ENCODE data around the gene SLC22A1. TPM values are rescaled to one million over a fixed set of nuclear protein-coding genes. Genes with fewer than 3 reads are reported as not detected.
A peak's percentile ranks its signal among the peaks of the same experiment; 100 is the strongest.
"Not testable (repeated sequence)": the region's sequence is repeated elsewhere in the genome, so short reads cannot be mapped to it uniquely, and the experiment has no call there.

The SLC22A1 gene
- total RNA-seq, 2 experiments from 2014 or later = not detected

DNA sequence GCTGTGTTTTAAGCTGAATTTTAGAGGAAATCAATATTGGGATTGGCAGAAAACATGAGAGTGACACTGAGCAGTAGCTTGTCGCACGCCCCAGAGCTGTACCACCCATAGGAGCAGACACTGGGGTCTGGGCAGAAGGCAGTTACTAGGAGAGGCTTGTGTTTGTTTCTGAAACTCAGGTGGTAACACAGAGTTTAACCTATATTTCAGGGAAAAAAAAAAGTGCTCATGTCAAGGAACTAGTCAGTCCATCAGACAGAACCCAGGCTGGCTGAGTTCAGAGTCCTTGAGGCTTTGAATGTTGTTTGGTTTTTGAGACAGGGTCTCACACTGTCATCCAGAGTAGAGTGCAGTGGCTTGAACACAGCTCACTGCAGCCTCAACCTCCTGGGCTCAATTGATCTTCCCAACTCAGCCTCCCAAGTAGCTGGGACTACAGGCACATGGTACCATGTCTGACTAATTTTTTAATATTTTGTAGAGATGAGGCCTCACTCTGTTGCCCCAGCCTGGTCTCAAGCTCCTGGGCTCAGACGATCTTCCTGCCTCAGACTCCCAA lies 6.6 kb downstream of the SLC22A1 start:
- no peak overlapping the region for H3K4me3 Mint-ChIP-seq
- CTCF ChIA-PET = no interaction called here
- DNase-seq = no peak
- H3K9me3 Mint-ChIP-seq = no peaks in the 10 kb centered on the region
- intact Hi-C loops (cut with micrococcal nuclease) = no loop called here
- no peak overlapping the region for H3K27ac Mint-ChIP-seq
- H3K27me3 Mint-ChIP-seq (ENCODE audit: low read depth) = no peaks in the 10 kb centered on the region
- H3K36me3 Mint-ChIP-seq (ENCODE audit: low read depth) = no peaks in the 10 kb centered on the region
- H3K4me1 Mint-ChIP-seq (ENCODE audit: low read depth) = peaks cover 4% of the 10 kb centered on the region

DNA sequence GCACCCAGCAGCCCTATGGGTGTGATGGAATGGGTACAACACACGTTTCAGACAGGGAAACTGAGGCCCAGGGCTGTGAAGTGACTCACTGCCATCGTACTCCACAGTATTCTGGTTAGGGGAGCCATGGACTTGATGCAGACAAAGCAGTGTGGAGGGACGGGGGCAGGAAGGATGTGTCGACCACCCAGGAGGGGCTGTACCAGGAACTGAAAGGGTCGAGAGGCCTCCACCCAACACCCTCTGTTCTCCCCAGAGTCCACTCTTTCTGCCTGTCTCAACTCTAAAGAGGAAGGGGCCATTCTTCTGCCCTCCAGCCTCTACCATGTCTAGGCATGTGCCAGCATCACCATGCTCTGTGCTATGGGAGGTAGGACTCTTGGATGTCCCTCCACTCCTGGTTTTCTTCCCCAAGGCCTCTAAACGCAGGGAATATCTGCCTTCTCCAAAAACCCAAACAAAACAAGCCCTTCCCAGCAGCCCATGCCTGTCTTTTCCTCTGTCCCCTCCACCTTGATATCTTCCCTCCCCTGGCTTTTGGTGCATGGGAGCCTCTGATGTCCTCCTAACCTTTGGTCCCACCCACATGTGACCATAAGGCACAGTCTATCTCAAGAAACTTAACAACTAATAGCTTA lies 7.4 kb downstream of the SLC22A1 start:
- Mint-ChIP-seq H3K27ac (peak overlapping the region; percentile 14), H3K4me3 (no peak overlapping the region), H3K4me1 (ENCODE audit: low read depth) (peaks cover 4% of the 10 kb centered on the region), H3K36me3 (ENCODE audit: low read depth) (no peaks in the 10 kb centered on the region), H3K27me3 (ENCODE audit: low read depth) (no peaks in the 10 kb centered on the region), H3K9me3 (no peaks in the 10 kb centered on the region)
- CTCF ChIA-PET = no interaction called here
- no peak for DNase-seq
- intact Hi-C loops (cut with micrococcal nuclease) = no loop called here

- no peak overlapping the region for H3K27ac Mint-ChIP-seq
- DNase-seq = no peak
- H3K4me3 Mint-ChIP-seq = no peak overlapping the region
- no peaks in the 10 kb centered on the region for H3K27me3 Mint-ChIP-seq (ENCODE audit: low read depth)
- no peaks in the 10 kb centered on the region for H3K36me3 Mint-ChIP-seq (ENCODE audit: low read depth)
- intact Hi-C loops (cut with micrococcal nuclease) = no loop called here
- peaks cover 4% of the 10 kb centered on the region for H3K4me1 Mint-ChIP-seq (ENCODE audit: low read depth)
- H3K9me3 Mint-ChIP-seq = no peaks in the 10 kb centered on the region
- CTCF ChIA-PET = no interaction called here
These were observed 8.4 kb downstream of the SLC22A1 start for GRCh38 chr6:160129881-160130615.

GRCh38 chr6:160130729-160131484 lies 9.3 kb downstream of the SLC22A1 start:
- CTCF ChIA-PET = no interaction called here
- Mint-ChIP-seq H3K9me3 (no peaks in the 10 kb centered on the region), H3K4me3 (no peak overlapping the region), H3K27me3 (ENCODE audit: low read depth) (no peaks in the 10 kb centered on the region), H3K27ac (no peak overlapping the region), H3K4me1 (ENCODE audit: low read depth) (peaks cover 4% of the 10 kb centered on the region), H3K36me3 (ENCODE audit: low read depth) (no peaks in the 10 kb centered on the region)
- no peak for DNase-seq
- intact Hi-C loops (cut with micrococcal nuclease) = no loop called here

- no peaks in the 10 kb centered on the region for H3K36me3 Mint-ChIP-seq (ENCODE audit: low read depth)
- no peaks in the 10 kb centered on the region for H3K9me3 Mint-ChIP-seq
- CTCF ChIA-PET = no interaction called here
- no peaks in the 10 kb centered on the region for H3K27me3 Mint-ChIP-seq (ENCODE audit: low read depth)
- DNase-seq = no peak
- H3K4me1 Mint-ChIP-seq (ENCODE audit: low read depth) = peaks cover 4% of the 10 kb centered on the region
- H3K4me3 Mint-ChIP-seq = no peak overlapping the region
- no peak overlapping the region for H3K27ac Mint-ChIP-seq
- intact Hi-C loops (cut with micrococcal nuclease) = no loop called here
These were observed 10.2 kb downstream of the SLC22A1 start for GRCh38 chr6:160131636-160132296.

DNA sequence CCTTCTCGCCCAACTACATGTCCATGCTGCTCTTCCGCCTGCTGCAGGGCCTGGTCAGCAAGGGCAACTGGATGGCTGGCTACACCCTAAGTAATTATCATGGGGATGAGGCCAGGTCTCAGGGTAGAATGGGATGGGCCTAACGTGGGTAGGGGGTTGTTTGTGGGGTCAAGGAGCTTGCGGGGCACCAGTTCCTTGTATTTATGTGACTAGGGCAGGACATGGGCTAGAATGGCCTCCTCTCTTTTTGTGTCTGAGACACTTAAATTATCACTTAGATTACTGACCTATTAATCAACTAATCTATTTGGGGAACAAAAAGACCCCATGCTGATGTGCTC lies 10.7 kb downstream of the SLC22A1 start:
- CTCF ChIA-PET = no interaction called here
- H3K4me3 Mint-ChIP-seq = no peak overlapping the region

DNA sequence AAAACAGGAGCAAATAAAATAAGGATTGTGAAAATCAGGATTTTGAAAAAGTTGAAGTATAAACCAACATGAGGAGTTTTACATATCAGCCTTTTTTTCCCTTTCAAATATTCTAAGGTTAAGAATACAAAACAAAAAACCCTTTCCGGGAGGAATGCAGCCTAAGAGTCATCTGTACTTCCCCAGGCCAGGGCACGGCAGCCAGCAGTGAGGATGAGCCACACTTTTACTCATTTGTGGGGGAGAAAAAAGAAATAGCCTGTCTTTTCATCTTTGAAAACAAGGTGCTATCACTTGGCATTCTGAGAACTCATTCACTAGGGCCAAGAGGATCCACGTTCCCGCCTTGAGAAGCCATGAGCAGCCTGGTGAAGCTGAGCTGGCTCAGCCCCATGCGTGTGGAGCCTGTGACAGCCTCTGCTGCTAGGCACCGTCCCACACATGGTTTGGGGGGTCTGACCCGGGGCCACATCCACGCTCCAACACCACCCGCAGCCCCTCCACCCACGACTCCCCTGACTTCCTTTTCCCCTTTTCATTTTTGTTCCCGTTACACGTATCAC lies 11.2 kb downstream of the SLC22A1 start:
- Mint-ChIP-seq H3K27ac (no peak overlapping the region), H3K27me3 (ENCODE audit: low read depth) (no peaks in the 10 kb centered on the region), H3K9me3 (no peaks in the 10 kb centered on the region), H3K4me3 (no peak overlapping the region), H3K36me3 (ENCODE audit: low read depth) (no peaks in the 10 kb centered on the region), H3K4me1 (ENCODE audit: low read depth) (peaks cover 4% of the 10 kb centered on the region)
- CTCF ChIA-PET = interaction anchor here (0.6 kb wide), 1 partner anchor 298 kb away, joined by 3 read pairs; no protein-coding TSS in a partner anchor
- DNase-seq = no peak
- intact Hi-C loops (cut with micrococcal nuclease) = no loop called here

More for the DNA sequence above, 10.7 kb downstream of the SLC22A1 start:
- intact Hi-C loops (cut with micrococcal nuclease) = no loop called here
- no peaks in the 10 kb centered on the region for H3K9me3 Mint-ChIP-seq
- no peak overlapping the region for H3K27ac Mint-ChIP-seq
- H3K4me1 Mint-ChIP-seq (ENCODE audit: low read depth) = peaks cover 4% of the 10 kb centered on the region
- H3K36me3 Mint-ChIP-seq (ENCODE audit: low read depth) = no peaks in the 10 kb centered on the region
- no peak for DNase-seq
- no peaks in the 10 kb centered on the region for H3K27me3 Mint-ChIP-seq (ENCODE audit: low read depth)

GRCh38 chr6:160133441-160134336 lies 12.1 kb downstream of the SLC22A1 start:
- peak overlapping the region; percentile 38 for H3K27ac Mint-ChIP-seq
- intact Hi-C loops (cut with micrococcal nuclease) = no loop called here
- no peak for DNase-seq
- H3K36me3 Mint-ChIP-seq (ENCODE audit: low read depth) = no peaks in the 10 kb centered on the region
- H3K4me1 Mint-ChIP-seq (ENCODE audit: low read depth) = peaks cover 11% of the 10 kb centered on the region
- H3K4me3 Mint-ChIP-seq = no peak overlapping the region
- CTCF ChIA-PET = interaction anchor here (0.6 kb wide), 1 partner anchor 299 kb away, joined by 3 read pairs; no protein-coding TSS in a partner anchor
- H3K9me3 Mint-ChIP-seq = no peaks in the 10 kb centered on the region
- no peaks in the 10 kb centered on the region for H3K27me3 Mint-ChIP-seq (ENCODE audit: low read depth)

GRCh38 chr6:160134337-160134751 lies 12.7 kb downstream of the SLC22A1 start:
- H3K27ac Mint-ChIP-seq; H3K36me3 Mint-ChIP-seq (ENCODE audit: low read depth); H3K9me3 Mint-ChIP-seq; intact Hi-C loops (cut with micrococcal nuclease); CTCF ChIA-PET; H3K27me3 Mint-ChIP-seq (ENCODE audit: low read depth); H3K4me3 Mint-ChIP-seq: not testable (repeated sequence)
- peaks cover 15% of the 10 kb centered on the region for H3K4me1 Mint-ChIP-seq (ENCODE audit: low read depth)
- DNase-seq = peak; percentile 35

DNA sequence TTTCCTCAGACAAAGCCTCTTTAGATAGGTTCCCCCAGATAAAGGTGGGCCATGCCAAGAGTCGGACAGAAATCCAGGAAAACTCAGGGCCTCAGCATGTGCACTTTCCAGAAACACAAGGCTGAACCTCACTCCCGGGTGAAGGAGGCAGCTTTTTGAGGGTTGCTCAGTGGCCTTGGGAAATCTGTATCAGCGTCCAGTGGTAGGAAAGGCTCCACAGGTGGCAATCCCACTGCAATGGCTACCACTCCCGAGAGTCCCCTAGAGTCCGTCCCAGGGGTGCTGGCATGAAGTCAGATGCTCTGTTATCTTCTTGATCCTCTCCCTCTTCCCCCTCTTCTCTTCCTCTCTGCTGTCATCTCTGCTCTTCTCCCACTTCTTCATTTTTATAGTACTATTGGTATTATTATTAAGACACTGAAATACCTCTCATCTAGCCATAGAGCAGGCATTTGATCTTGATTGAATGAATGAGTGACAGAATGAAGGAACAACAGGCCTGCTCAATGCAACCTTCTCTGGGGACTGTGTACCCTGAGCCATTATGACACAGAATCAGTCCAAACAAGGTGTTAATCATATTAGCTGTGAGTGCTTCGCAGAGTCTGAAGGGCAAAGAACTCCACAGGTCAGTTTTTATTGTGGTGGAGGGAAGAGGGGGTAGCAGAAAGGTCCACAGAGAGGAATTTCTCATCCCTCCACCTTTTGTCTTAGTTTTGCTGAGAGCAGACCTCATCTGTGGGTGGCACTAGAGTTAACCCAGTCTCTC lies 13.3 kb downstream of the SLC22A1 start:
- no peak overlapping the region for H3K4me3 Mint-ChIP-seq
- no peaks in the 10 kb centered on the region for H3K9me3 Mint-ChIP-seq
- DNase-seq = no peak
- CTCF ChIA-PET = interaction anchor here (4.3 kb wide), 1 partner anchor 320 kb away, joined by 35 read pairs; no protein-coding TSS in a partner anchor
- peaks cover 17% of the 10 kb centered on the region for H3K4me1 Mint-ChIP-seq (ENCODE audit: low read depth)
- H3K36me3 Mint-ChIP-seq (ENCODE audit: low read depth) = no peaks in the 10 kb centered on the region
- intact Hi-C loops (cut with micrococcal nuclease) = loop anchor here (5.0 kb wide), 2 partner anchors 162 to 232 kb away; no protein-coding TSS in a partner anchor
- no peak overlapping the region for H3K27ac Mint-ChIP-seq
- no peaks in the 10 kb centered on the region for H3K27me3 Mint-ChIP-seq (ENCODE audit: low read depth)

Measured in activated naive CD4-positive, alpha-beta T cell treated with anti-CD3 and anti-CD28 coated beads for 36 hours (primary cell).